Caco-2 (cell line): ENCODE data around the gene ZNF540. TPM values are rescaled to one million over a fixed set of nuclear protein-coding genes. Genes with fewer than 3 reads are reported as not detected.

Source experiments
- BruUV-seq: library from RNA; stranded (reverse); fragments of 400-500 nt; replicated peaks from 2 replicates; lab custom pipeline; 2021; lab: Mats Ljungman, UMichigan
- CTCF ChIA-PET: fragments of 300-600 bp; sonication (Branson Sonifier 250); formaldehyde crosslinking; loops from one replicate; lab custom pipeline; 2022; ENCODE audit warnings: antibody characterized with exemption; lab: Charles Lee
- POLR2A ChIA-PET: fragments of 300-600 bp; sonication (Branson Sonifier 250); formaldehyde crosslinking; loops from one replicate; lab custom pipeline; 2022; ENCODE audit warnings: antibody characterized with exemption; lab: Charles Lee
- DNase-seq, 2 experiments: peaks; one replicate each; pipeline versions ENCODE4 v3.0.0 to v3.0.0-alpha.2; 2020 to 2022
- H3K27me3 ChIP-seq: replicated peaks from 2 replicates; pipeline ENCODE4 v1.6.0; 2011; ENCODE audit warnings: low read length; ENCODE audit not compliant: control insufficient read depth, insufficient read depth
- H3K36me3 ChIP-seq: 2 replicates; pipeline ENCODE4 v1.5.1; 2011; ENCODE audit warnings: low read length; ENCODE audit not compliant: control insufficient read depth, insufficient read depth
- H3K4me1 ChIP-seq: fragments of 250-450 bp; sonication (Bioruptor Pico); 2 replicates; pipeline ENCODE4 v1.5.1; 2020; ENCODE audit warnings: mild to moderate bottlenecking
- H3K4me3 ChIP-seq: 2 replicates; pipeline ENCODE4 v1.5.1; 2011; ENCODE audit warnings: low read depth, mild to moderate bottlenecking, control low read depth, low read length
- H3K9me3 ChIP-seq: fragments of 250-450 bp; sonication (Bioruptor Pico); 2 replicates; pipeline ENCODE4 v1.5.1; 2020; ENCODE audit warnings: mild to moderate bottlenecking, moderate library complexity
- H3K27ac Mint-ChIP-seq: one replicate; pipeline ENCODE4 v1.8.0; 2022; ENCODE audit warnings: mixed read lengths; ENCODE audit not compliant: unreplicated experiment
- H3K27me3 Mint-ChIP-seq: one replicate; pipeline ENCODE4 v1.8.0; 2022; ENCODE audit warnings: mixed read lengths; ENCODE audit not compliant: insufficient read depth, unreplicated experiment
- H3K36me3 Mint-ChIP-seq: one replicate; pipeline ENCODE4 v1.8.0; 2022; ENCODE audit warnings: mild to moderate bottlenecking, mixed read lengths; ENCODE audit not compliant: insufficient read depth, unreplicated experiment
- H3K4me1 Mint-ChIP-seq: one replicate; pipeline ENCODE4 v1.8.0; 2022; ENCODE audit warnings: low read depth, mixed read lengths; ENCODE audit not compliant: unreplicated experiment
- H3K4me3 Mint-ChIP-seq: one replicate; pipeline ENCODE4 v1.8.0; 2022; ENCODE audit warnings: mild to moderate bottlenecking, moderate library complexity, mixed read lengths; ENCODE audit not compliant: unreplicated experiment
- H3K9me3 Mint-ChIP-seq: one replicate; pipeline ENCODE4 v1.8.0; 2022; ENCODE audit warnings: mixed read lengths; ENCODE audit not compliant: unreplicated experiment
- CTCF ChIP-seq, 2 experiments: fragments of 200-600 bp in 1 of 2; IDR thresholded peaks; 1 replicate in 1 of 2; 2 replicates in 1 of 2; pipeline versions ENCODE4 v1.5.1 to v1.8.0; 2011 to 2022; ENCODE audit warnings: antibody characterized with exemption in 1 of 2, control low read depth in 1 of 2, inconsistent platforms in 1 of 2, low read depth in 1 of 2, low read length in 1 of 2, mild to moderate bottlenecking in 1 of 2, moderate library complexity in 1 of 2; ENCODE audit not compliant: insufficient read depth in 1 of 2, severe bottlenecking in 1 of 2, unreplicated experiment in 1 of 2
- intact Hi-C: fragments of 100-400 bp; cut with micrococcal nuclease; formaldehyde crosslinking; loops from one replicate; pipeline ENCODE4 v1.10.0; 2022; ENCODE audit not compliant: unreplicated experiment
- total RNA-seq: library from RNA; stranded (reverse); gene quantifications from 2 replicates; pipeline ENCODE4 v1.2.3, GENCODE V29; 2022

ZNF540 gene
- total RNA-seq, 1 experiment from 2014 or later: 0.36 TPM

DNA sequence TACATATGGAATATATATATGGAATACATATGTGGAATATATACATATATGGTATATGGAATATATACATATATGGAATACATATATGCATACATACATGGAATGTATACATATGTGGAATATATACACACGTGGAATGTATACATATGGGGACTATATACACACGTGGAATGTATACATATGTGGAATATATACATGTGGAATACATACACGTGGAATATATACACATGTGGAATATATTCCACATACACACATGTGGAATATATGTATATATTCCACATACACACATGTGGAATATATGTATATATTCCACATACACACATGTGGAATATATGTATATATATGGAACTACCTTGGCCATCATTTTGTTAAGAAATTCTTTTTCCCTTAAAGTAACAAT, 31.2 kb upstream of the ZNF540 start:
- ChIA-PET CTCF (no interaction called here), POLR2A (no interaction called here)
- H3K36me3 Mint-ChIP-seq: peaks cover 7% of the 10 kb centered on the region
- H3K4me1 Mint-ChIP-seq: no peaks in the 10 kb centered on the region
- no peak overlapping the region for H3K27ac Mint-ChIP-seq
- H3K27me3 ChIP-seq: no peaks in the 10 kb centered on the region
- no peak overlapping the region for H3K4me3 ChIP-seq
- H3K4me3 Mint-ChIP-seq: no peak overlapping the region
- DNase-seq: no peak
- no TSS peak for BruUV-seq
- intact Hi-C loops: no loop called here
- peaks cover 61% of the 10 kb centered on the region for H3K9me3 Mint-ChIP-seq
- no peaks in the 10 kb centered on the region for H3K27me3 Mint-ChIP-seq
- TF ChIP-seq CTCF (IDR thresholded peaks at IDR 0.05; ENCODE audit: insufficient read depth in 1 of 2, low read depth in 1 of 2, low read length in 1 of 2, severe bottlenecking in 1 of 2, unreplicated experiment in 1 of 2): no peak
- peaks cover 67% of the 10 kb centered on the region for H3K9me3 ChIP-seq
- no peaks in the 10 kb centered on the region for H3K4me1 ChIP-seq
- no peaks in the 10 kb centered on the region for H3K36me3 ChIP-seq

- peaks cover 7% of the 10 kb centered on the region for H3K36me3 Mint-ChIP-seq
- H3K9me3 ChIP-seq: peaks cover 59% of the 10 kb centered on the region
- H3K36me3 ChIP-seq: no peaks in the 10 kb centered on the region
- no peak overlapping the region for H3K4me3 Mint-ChIP-seq
- CTCF ChIA-PET: no interaction called here
- H3K27me3 Mint-ChIP-seq: no peaks in the 10 kb centered on the region
- POLR2A ChIA-PET: no interaction called here
- no peaks in the 10 kb centered on the region for H3K4me1 ChIP-seq
- BruUV-seq: no TSS peak
- H3K27ac Mint-ChIP-seq: no peak overlapping the region
- H3K4me1 Mint-ChIP-seq: no peaks in the 10 kb centered on the region
- no peak overlapping the region for H3K4me3 ChIP-seq
- no peak for DNase-seq
- intact Hi-C loops: no loop called here
- no peaks in the 10 kb centered on the region for H3K27me3 ChIP-seq
- H3K9me3 Mint-ChIP-seq: peaks cover 73% of the 10 kb centered on the region
- TF ChIP-seq CTCF (IDR thresholded peaks at IDR 0.05; ENCODE audit: insufficient read depth in 1 of 2, low read depth in 1 of 2, low read length in 1 of 2, severe bottlenecking in 1 of 2, unreplicated experiment in 1 of 2): no peak
Measured at GRCh38 chr19:37564624-37565369, 29.9 kb upstream of the ZNF540 start.

DNA sequence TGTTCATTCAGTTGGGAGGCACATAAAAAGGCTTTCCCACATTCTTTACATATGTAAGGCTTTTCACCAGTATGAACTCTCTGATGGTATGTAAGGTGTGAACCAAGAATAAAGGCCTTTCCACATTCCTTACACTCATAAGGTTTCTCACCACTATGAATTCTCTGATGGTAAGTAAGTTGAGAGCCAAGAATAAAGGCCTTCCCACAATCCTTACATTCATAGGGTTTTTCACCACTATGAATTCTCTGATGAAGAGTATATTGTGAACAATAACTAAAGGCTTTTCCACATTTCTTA, 29.4 kb upstream of the ZNF540 start:
- no peaks in the 10 kb centered on the region for H3K36me3 ChIP-seq
- no peaks in the 10 kb centered on the region for H3K4me1 Mint-ChIP-seq
- DNase-seq: no peak
- peaks cover 78% of the 10 kb centered on the region for H3K9me3 Mint-ChIP-seq
- no TSS peak for BruUV-seq
- POLR2A ChIA-PET: no interaction called here
- peaks cover 57% of the 10 kb centered on the region for H3K9me3 ChIP-seq
- peaks cover 7% of the 10 kb centered on the region for H3K36me3 Mint-ChIP-seq
- no peak overlapping the region for H3K27ac Mint-ChIP-seq
- no peaks in the 10 kb centered on the region for H3K27me3 ChIP-seq
- H3K4me1 ChIP-seq: no peaks in the 10 kb centered on the region
- intact Hi-C loops: no loop called here
- H3K27me3 Mint-ChIP-seq: no peaks in the 10 kb centered on the region
- CTCF ChIA-PET: no interaction called here
- TF ChIP-seq CTCF (IDR thresholded peaks at IDR 0.05; ENCODE audit: insufficient read depth in 1 of 2, low read depth in 1 of 2, low read length in 1 of 2, severe bottlenecking in 1 of 2, unreplicated experiment in 1 of 2): no peak
- no peak overlapping the region for H3K4me3 ChIP-seq
- H3K4me3 Mint-ChIP-seq: no peak overlapping the region
